Left colon (tissue), 2 donors: Measurements from ENCODE around the gene RABGAP1. TPM values are rescaled to one million over a fixed set of nuclear protein-coding genes. Genes with fewer than 3 reads are reported as not detected.
A peak's percentile ranks its signal among the peaks of the same experiment; 100 is the strongest.

Experiments used
- ATAC-seq: fragments of 200-7000 bp; cut with Tn5 transposase; one replicate; pipeline ENCODE4 v1.9.1; 2020; ENCODE audit warnings: mild to moderate bottlenecking, moderate library complexity
- DNase-seq, 2 donors: peaks; one replicate each; pipeline ENCODE4 v3.0.0-alpha.2; 2020
- intact Hi-C, 2 donors: fragments of 100-400 bp; cut with DNase I in 1 of 2; cut with micrococcal nuclease in 1 of 2; formaldehyde crosslinking; loops; one replicate each; pipeline versions ENCODE4 v1.11.2 to v1.14.0; 2022; cut with DNase I, micrococcal nuclease
- total RNA-seq, 2 donors: library from RNA; stranded (reverse); fragmentation: NEBNext Ultra II Directional; extraction: Animal tissue kit (Norgen Biotek cat#: 25700); gene quantifications; one replicate each; pipeline ENCODE4 v1.2.1, GENCODE V29; 2021
- donor health status: DM: no; HTN: no; CAD: no.
- donor health status: DM: yes; HTN: yes; CAD: no.

The RABGAP1 gene
- total RNA-seq, 2 donors from 2014 or later, result 54.5 to 58.8 TPM

DNA sequence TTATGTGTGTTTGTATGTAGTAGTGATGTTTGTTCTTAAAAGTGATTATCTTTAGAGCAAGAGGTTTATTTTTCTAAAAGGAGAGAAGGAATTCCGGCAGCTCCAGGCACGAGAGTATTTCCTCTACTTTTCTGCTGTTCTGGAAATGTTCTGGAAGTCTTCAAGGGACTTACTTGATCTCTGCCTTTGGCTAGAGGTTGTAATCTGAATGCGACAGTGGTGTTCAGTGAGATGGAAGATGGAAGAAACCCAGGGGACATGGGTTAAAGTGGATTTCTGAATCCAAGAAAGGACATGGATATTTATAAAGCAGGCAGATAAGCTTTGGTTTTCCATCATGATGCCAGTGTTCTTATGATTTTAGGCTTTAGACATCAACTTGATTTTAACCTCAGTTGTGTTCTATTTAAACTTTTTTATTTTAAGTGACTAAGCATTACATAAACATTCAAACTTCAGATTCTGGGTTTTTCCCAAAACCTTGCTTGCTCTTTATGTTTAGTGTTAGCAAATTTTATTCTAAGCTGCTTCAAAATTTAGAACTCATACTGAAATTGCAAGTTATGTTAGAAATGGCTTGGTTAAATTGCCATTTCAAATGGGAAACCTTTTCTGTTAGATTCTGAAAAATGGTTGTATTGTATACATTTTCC, 96.2 kb downstream of the RABGAP1 start:
- DNase-seq (no peak), ATAC-seq (no peak)
- intact Hi-C loops, result no loop called here

DNA sequence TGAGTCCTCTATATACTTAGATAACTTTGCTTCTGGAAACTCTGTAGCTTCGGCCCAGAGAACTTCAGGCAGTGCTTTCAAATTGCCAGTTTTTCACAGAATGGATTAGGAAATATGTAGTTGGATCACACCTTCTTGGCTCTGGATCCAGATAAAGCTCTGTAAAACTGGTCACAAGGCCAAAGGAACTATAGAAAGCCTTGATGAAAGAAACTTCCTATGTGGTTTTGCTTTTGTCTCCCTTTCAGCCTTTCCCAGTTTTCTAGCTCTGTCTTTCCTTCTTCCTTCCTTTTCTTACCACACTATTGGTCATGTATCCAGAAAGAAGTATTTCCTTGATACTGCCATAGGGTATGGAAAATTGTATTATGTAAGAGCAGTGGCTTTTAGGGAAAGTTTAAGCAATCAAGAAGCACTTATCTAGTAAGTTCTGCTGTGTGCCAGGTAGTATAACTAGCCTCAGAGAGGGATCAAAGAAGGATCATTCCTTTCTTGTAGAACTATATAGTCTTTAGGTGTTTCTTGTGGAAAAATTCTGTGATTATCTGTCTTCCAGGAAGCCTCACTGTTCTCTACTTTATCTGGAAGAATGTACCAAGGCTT, 98.9 kb downstream of the RABGAP1 start:
- intact Hi-C loops, result no loop called here
- DNase-seq, result no peak
- no peak for ATAC-seq

DNA sequence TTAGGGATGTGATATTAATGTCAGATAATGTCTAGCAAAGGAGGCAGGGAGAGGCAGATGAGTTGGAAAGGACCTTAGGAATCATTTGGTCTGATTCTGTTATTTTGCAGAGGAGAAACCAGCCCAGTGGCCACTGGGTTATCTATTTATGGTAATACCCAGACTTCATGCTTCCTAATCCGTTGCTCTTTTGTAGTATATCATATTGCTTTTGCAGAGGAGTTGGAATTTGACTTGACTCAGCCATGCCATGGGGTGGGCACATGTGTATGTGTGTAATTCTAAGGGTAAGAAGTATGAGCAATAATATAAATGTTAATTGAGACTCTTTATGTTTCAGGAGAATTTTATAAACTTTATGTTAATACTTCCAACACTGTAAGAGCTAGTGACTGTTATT, 100.0 kb downstream of the RABGAP1 start:
- DNase-seq (no peak), ATAC-seq (no peak)
- intact Hi-C loops, result no loop called here

DNA sequence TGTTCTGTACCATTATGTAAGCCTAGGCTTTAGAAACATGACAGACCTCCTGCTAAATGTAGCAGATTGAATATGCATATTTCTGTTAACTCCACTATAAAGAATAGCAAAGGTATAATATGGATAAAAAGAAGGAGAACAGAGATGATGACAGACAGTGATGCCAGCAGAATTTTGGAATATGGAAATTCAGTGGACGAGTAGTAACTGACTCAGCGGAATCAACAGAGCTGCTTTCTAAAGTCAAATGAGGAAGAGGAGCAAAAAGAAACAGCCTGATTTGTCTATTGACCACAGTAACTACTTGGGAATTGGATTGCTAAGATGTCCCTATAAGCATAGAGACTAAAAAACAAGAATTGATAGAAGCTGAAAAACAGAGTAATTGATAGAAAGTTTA, 100.7 kb downstream of the RABGAP1 start:
- DNase-seq (no peak), ATAC-seq (no peak)
- intact Hi-C loops, result no loop called here

DNA sequence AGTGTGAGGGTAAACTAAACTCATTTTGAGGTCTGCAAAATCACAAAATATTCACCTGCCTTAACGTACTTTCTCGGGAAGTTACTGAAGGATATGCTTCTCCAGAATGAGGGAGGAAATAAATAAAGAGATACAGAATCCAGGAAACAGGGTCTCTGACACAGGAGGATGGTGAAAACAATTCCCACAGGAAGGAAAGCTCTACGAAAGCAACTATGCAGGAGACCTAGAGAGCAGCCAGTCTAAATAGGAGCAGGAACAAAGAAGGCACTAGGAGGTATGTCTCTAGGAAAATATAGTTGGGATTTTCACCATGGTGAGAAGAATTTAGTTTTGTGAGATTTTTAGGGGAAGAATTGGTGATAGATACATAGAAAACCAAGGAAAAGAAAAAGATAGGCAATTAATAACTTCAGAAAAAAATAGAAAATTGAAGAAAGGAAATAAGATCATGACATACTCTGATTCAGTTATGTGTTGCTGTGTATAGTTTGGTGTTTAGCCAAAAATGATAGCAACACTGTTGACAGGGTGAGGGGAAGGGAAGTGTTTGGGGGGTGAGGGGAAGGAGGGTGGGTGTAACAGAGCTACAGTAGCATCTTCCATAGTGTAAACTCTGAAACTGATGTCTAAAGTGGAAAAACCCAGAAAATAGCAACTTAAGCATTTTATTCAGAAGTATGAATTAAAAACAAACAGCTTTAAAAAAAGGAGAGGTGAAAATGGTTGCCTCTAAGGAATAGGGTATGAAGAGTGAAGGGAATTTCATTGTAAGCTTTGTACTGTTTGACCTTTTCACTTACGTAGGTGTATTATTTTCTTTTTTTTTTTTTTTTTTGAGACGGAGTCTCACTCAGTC, 102.5 kb downstream of the RABGAP1 start:
- intact Hi-C loops, result no loop called here
- no peak for ATAC-seq
- DNase-seq, result no peak

GRCh38 chr9:123044586-123044985, 103.8 kb downstream of the RABGAP1 start:
- DNase-seq (no peak), ATAC-seq (no peak)
- intact Hi-C loops, result no loop called here

DNA sequence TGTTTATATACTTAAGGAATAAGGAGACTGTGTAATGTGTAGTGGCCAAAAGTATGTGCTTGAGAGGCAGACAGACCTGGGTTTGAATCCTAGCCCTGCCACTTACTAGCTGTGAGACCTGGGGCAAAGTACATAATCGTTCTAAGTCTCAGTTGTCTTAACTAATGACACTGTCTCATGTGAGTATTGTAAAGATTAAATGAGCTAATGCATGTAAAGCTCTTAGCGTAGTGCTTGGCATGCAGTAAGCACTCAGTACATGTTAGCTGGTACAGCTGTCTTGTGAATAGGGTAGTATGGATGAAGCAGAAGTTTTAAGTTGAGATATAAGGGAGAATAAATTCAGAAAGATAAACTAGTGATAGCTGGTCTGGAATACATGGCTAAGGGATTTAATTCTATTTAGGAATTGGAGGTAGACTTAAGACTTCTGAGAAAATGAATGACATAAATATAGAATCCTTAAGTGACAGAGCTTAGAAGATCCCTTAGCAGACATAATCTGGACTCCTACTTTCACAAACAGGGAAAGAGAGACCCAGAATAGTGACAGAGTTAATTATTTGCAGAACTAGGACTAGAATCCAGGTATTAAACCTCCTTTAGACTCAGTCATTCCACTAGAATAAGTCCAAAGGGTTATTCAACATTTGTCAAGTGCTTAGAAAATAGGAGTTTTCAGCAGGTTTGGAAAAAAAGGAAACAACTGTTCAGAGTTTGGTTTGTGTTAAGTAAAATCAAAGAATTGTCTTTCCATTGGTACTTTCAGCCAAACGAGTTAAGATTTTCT, 105.8 kb downstream of the RABGAP1 start:
- peak; percentile 45 for ATAC-seq
- no peak for DNase-seq
- intact Hi-C loops, result no loop called here

DNA sequence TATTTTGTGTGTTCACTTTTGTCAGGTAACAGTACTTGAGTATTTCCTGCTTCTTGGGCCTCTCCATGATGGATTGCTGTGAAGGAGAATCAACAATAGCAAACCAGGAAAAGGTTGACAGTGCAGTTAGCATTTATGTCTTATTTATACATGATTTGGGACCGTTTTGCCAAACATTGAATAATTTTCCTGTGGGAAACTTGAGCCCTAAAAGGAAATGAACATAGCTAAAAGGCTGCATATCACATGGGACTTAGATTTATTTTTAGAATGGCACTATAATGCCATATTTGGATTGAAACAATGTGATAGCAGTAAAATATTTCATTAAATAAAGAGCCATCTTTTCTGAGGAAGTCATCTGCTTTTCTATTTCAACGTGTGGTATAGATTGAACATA, 107.9 kb downstream of the RABGAP1 start:
- ATAC-seq (peak; percentile 30), DNase-seq (no peak)
- intact Hi-C loops, result no loop called here

GRCh38 chr9:123049589-123050222, 108.9 kb downstream of the RABGAP1 start:
- ATAC-seq (peak; percentile 83), DNase-seq (peak; percentile 19 to 42)
- intact Hi-C loops, result no loop called here

GRCh38 chr9:123053046-123053445, 112.2 kb downstream of the RABGAP1 start:
- no peak for ATAC-seq
- intact Hi-C loops, result no loop called here

DNA sequence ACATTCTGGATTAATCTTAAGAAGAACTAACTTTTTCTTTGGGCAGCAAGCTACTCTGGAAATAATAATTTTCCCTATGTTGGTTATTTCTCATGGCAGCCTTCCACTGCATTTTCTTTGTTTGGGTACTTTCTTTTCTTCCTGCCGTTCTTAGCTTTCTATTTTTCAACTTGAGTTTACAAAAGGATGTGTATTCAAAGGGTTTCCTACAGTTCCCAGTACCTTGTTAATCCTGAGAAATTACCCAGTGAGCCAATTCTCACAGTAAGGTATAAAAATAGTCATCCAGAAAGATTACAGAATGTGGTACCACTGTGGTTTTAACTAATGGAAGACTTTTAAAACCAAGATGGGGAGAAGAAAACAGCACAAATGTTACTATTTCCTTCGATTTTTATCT, 112.9 kb downstream of the RABGAP1 start:
- ATAC-seq (no peak), DNase-seq (no peak)
- intact Hi-C loops, result no loop called here

More at GRCh38 chr9:123053046-123053445, 112.2 kb downstream of the RABGAP1 start:
- no peak for DNase-seq

- intact Hi-C loops, result no loop called here
- DNase-seq (no peak), ATAC-seq (peak; percentile 29)
These were observed 118.0 kb downstream of the RABGAP1 start for GRCh38 chr9:123058834-123059233.

GRCh38 chr9:123059472-123060220, 118.8 kb downstream of the RABGAP1 start:
- intact Hi-C loops, result no loop called here
- ATAC-seq, result no peak
- DNase-seq, result no peak

DNA sequence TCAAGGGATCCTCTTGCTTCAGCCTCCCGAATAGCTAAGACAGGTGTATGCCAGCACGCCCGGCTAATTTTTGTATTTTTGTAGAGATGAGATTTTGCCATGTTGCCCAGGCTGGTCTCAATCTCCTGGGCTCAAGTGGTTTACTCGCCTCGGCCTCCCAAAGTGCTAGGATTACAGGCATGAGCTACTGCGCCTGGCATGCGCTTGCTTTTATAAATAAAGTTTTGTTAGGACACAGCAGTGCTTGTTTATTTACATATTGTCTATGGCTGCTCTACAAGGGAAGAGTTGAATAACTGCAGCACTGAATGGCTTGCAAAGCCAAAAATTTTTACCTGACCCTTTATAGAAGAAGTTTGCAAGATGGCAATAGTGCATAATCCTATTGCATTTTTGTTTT, 120.4 kb downstream of the RABGAP1 start:
- intact Hi-C loops, result no loop called here
- no peak for DNase-seq
- no peak for ATAC-seq

DNA sequence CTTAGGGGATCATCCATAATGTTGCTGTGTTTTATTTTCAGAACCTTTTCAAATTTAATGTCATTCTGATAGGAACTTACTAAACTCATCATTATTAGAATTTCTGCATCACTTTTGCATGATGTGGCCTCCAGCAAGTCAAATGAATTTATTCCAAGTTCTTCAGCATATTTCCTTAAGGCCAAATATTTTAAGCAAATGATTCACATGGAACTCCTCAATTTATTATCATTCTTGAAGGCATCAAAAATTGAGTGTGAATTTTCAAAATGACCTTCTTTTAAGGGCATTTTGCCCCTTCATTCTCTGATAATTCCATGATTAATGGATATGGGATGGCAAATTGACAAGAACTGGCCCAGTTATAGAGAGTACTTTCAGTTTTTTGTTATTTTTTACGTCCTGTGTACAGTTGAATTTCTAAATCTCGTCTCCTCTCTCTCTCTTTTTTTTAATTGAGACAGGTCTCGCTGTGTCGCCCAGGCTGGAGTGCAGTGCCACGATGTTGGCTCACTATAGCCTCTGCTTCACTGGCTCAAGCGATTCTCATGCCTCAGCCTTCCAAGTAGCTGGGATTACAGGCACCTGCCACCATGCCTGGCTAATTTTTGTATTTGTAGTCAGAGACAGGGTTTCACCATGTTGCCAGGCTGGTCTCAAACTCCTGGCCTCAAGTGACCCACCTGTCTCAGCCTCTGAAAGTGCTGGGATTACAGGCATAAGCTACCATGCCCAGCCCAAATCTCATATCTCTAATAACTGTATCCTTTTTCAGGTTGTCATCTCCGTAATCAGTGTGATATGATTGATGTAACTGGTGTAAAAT, 121.7 kb downstream of the RABGAP1 start:
- intact Hi-C loops, result no loop called here
- no peak for ATAC-seq

GRCh38 chr9:123063177-123063598, 122.4 kb downstream of the RABGAP1 start:
- ATAC-seq, result no peak
- intact Hi-C loops, result no loop called here
- DNase-seq, result no peak

More for the DNA sequence above, 121.7 kb downstream of the RABGAP1 start:
- no peak for DNase-seq

GRCh38 chr9:123063896-123064295, 123.1 kb downstream of the RABGAP1 start:
- intact Hi-C loops, result no loop called here
- DNase-seq (no peak), ATAC-seq (no peak)
